Stimulated activated CD4-positive, alpha-beta T cell treated with anti-CD3 and anti-CD28 coated beads, Interleukin-15, amount 100 ng/mL, for 48 hours (primary cell): ENCODE data around the gene WWOX.

Experiments
- DNase-seq, 2 donors: peaks; one replicate each; pipeline ENCODE4 v3.0.0-alpha.2; 2020; ENCODE audit warnings: low read depth in 2 of 2

Gene WWOX

GRCh38 chr16:78352184-78352583, 252.7 kb downstream of the WWOX start:
- no peak for DNase-seq

DNA sequence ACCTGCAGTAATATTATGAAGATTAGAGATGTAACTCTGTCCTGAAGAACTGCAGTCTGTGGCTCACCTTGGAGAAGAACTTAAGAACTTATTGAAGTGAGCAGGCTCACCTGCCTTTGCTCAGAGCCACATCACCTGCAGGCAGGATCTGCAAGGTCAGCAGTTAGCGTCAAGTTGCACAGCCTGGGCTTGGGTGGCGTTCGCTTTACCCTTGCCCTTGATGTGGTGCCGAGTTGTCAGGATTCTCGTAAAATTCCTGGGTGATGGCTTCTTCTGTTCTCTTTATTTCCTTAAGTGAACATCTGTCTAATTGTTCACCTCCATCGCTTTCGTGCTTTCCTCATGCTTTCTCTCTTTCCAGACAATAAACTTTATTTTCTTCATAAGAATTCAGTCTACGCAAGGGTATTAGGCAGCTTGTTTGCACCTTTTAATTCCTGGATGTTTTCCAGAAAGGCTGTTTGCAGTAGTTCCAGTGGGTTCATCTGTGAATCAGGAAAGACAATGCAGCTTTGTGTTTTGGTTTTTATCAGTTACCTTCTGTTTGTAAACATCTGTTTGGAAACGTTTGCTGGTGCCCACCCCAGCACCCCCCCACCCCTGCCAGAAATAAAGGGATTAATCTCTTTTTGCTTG, 254.3 kb downstream of the WWOX start:
- no peak for DNase-seq

DNA sequence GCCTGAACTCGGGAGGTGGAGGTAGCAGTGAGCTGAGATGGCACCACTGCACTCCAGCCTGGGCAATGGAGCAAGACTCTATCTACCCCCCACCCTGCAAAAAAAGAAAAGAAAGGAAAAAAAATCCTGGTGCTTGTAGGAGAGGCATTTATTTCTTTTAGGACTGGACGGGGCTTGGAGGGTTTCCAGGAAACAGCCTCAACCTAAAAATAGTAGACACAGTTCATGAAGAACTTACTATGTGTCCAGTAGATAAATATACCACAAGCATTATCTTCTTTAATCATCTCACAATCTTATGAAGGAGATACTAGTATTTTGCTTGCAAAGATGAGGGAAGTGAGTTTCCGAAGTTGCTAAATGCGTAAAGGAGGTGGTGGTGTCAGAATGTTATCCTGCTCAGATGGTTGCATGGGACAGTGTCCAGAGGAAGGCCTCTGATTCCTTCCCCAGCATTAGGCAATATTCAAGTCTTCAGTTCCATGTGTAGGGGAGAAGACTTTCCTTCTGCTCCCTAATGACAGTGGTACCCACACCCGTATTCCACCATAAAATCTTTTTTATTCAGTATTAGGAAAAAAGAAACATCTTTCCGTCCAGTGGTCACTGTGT, 263.2 kb downstream of the WWOX start:
- DNase-seq: no peak

GRCh38 chr16:78363843-78364555, 264.5 kb downstream of the WWOX start:
- DNase-seq: no peak

DNA sequence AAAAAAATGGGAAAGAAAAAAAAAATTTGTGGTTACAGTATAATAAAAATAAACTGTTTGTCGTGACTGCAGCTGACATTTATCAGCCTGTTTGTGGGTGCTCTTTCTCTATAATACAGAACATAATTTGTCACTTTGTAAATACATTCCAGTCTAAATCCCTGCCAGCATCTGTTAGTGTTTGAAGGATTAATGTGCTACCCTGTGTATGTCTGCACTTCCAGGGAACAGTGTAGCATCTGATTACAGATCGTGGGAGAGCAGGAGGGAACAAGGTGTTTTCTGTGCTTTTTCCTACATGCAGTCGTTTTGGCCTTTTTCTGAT, 265.1 kb downstream of the WWOX start:
- no peak for DNase-seq

- DNase-seq: no peak
Observed at GRCh38 chr16:78365366-78365765, 265.9 kb downstream of the WWOX start.

DNA sequence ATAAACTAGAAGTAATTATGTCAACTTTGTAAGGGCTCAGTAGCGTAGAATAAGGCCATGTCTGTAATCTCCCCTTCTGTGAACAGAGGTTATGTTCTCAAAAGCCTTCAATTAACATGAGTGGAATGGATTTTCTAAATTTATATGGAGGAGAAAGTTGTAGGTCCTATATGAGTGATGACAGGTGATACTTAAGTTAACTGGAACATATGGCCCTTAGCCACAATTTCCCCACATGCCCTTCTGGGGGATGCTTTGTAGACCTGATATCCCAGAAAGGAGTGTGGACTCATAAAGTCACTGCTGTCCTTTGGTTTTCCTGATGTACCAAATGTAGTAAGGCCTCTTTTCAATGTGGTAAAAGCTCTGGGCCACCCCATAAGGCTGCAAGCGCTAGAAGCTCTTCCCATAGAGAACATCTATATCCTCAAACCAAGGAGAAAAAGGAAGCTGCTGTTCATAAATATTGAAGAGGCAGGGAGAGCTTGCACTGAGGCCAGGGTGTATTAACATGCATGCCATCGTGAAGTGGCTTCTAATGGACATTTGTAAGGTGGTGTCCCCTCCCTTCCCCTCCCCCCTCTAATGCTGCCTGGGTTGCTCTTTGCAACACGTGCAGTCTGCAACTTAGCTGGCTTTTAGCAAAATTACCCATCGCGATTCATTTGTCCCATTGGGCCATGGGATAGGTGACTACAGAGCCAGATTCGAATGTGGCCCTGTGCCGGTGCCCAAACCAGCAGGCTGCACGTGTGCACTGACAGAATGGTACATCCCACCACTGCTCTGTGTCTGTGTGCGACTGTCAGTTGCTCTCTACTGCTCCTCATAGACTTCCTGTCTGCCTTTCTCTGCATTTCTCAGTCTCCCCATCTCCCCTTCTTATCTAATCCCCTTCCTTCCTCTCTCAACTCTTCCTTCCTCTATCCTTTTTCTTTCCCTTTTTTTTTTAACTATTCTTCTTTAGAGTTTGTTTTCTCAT, 269.0 kb downstream of the WWOX start:
- DNase-seq: no peak

GRCh38 chr16:78372277-78372676, 272.8 kb downstream of the WWOX start:
- no peak for DNase-seq

- no peak for DNase-seq
Observed at GRCh38 chr16:78375055-78375679, 275.7 kb downstream of the WWOX start.

GRCh38 chr16:78376452-78376851, 277.0 kb downstream of the WWOX start:
- DNase-seq: no peak

- DNase-seq: no peak
Observed at GRCh38 chr16:78377312-78377711, 277.9 kb downstream of the WWOX start.

DNA sequence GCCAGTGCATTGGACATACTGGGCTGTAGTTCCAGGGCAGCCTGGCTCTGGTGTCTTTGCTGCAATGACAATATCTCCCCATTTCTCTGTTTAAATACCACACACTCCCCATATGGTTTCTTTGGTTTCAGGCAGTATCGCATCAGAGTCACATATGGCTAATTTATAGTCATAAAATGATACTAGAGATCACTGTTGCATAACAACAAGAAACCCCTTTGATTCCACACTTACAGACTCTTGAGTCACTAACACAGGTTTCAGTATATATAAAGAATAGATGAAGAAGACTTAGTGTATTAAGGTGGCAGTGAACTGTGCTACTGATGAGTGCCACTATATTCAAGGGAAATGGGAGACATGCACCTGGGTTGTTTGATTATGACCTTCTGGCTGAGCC, 281.6 kb downstream of the WWOX start:
- DNase-seq: no peak

GRCh38 chr16:78383118-78383517, 283.7 kb downstream of the WWOX start:
- no peak for DNase-seq

GRCh38 chr16:78385086-78385805, 285.8 kb downstream of the WWOX start:
- no peak for DNase-seq

DNA sequence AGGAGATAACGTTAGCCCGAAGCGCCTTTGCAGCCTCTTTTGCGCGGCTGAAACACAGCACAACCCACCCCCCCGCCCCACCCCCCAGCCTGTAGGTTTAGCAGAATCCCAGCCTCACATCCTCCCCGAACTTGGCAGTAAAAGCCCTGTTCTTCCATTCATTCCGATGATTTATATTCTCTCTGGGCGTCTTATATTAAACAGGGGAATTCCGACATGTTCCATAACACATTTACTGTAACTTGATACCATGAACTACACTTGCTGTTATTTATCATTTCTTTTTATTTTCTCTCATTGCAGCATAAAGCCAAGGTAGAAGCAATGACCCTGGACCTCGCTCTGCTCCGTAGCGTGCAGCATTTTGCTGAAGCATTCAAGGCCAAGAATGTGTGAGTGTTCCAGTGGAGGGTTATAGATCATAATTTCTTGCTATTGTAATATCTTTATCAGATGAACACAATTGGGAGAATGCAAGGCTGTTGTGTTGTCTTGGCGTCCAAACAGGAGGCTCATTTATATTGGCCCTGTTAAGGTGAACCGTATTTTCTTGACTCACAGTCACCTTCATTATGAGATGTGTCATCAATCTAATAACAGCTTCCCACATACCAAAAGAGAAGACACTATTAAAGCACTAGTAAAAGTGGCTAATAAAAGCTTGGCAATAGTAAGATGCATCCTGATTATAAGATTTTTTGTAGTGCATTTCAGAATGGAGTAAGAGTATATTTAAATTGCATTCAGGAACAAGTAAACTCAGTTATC, 287.3 kb downstream of the WWOX start:
- no peak for DNase-seq

DNA sequence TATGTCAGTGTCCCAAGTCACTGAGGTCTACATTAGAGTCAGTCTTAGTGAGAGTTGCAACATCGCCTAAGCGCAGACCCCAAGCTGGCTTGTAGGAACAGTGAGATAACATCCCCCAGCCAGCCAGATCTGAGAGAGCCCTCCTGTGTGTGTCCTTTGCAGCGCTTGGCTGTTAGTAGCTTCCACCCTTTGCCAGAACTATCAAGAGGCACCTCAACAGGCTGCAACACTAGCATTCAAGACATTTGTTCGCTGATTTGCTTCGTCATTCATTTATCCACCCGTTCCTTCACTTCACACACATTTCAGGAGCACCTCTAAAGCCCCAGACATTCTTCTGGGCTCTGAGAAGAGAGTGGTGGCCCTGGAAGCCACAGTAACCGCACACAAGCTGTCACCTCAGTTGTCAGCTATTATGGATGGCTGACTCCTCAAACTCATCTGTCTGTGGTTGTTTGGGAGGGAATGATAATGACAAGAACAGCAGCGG, 289.6 kb downstream of the WWOX start:
- no peak for DNase-seq

GRCh38 chr16:78390092-78390491, 290.6 kb downstream of the WWOX start:
- DNase-seq: no peak

- no peak for DNase-seq
Observed at GRCh38 chr16:78390508-78391324, 291.3 kb downstream of the WWOX start.

DNA sequence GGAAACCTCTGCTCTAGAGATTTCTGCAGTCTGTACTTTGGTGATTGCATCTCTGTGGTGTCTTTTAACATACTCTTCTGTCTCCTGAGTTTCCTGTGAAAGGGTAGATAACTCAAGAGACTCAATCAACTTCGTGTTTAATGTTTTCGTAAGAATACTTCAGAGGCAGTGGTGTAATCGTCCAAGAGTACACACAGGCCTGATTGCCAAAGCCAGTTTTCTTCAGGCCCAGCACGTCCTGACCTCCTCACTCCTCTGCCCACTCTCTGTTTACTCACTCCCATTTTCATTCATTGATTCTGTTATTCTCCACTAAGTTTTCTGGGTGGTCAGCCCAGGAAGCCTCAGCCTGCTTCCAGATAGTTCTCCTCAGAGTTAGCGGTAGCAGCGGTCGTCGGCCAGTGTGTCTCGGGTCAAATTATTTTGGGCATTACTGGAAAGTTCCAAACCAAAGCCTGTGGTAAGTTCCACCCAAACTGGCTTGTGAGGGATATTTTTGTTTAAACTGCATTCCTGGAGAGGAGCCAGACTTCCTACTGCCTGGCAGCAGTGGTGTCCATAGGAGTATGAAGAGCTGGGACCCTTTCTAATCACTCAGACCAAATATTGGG, 293.2 kb downstream of the WWOX start:
- no peak for DNase-seq
